Stimulated activated CD4-positive, alpha-beta T cell treated with anti-CD3 and anti-CD28 coated beads, TNF-alpha, amount 100 ng/mL, for 4 hours (primary cell): ENCODE results near the gene COL1A2.

Experiments
- DNase-seq, 3 experiments: peaks; one replicate each; pipeline ENCODE4 v3.0.0-alpha.2; 2020; ENCODE audit warnings: low read depth in 3 of 3

The COL1A2 gene

GRCh38 chr7:94434042-94434441, 39.3 kb downstream of the COL1A2 start:
- no peak for DNase-seq

DNA sequence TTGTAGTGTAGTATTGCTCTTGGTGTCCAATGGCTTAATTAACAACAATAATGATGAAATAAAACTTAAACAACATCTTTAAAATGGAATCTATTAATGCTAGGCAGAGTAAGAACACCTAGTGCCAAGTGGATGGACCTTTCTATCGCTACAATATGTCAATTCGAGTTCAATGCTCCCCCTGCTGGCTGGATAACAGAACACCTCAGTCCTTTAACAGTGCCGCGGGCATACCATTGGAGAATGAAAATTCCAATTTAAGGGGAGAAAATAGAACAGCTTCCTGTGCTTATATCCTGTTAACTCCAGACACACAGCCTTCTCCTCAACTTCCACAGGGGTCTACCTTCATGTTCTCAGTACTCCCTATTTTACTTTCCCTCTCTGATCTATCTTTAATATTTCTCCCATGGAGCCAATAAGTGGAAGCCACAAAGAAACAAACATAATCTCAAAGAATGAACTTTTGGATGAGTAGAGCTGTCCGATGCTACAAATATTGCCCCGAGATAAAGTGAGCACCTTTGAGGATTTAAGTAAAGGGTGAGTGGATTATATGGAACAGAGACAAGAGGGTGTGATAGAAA, 41.4 kb downstream of the COL1A2 start:
- DNase-seq: peak in 2 of 3 experiments; percentile 5 to 29

DNA sequence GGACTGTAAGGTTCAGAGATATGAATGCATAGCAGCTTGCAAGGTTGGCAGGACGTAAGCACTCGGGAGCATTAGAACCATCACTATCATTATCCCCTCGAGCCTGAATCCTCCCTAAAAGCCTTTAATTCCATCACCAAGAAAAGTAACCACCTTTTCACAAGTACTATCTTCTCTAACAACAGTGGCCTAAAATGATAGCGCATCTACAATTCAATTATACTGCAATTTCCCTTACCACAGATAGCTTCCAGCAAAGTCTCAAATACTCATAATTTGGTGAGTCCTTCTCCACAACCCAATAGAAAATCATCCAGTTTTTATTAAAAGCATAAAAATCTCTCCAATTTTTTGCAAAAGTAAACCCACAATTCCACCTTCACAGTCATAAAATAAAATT, 42.0 kb downstream of the COL1A2 start:
- no peak for DNase-seq

- DNase-seq: no peak
Observed at GRCh38 chr7:94439893-94440381, 45.2 kb downstream of the COL1A2 start.

DNA sequence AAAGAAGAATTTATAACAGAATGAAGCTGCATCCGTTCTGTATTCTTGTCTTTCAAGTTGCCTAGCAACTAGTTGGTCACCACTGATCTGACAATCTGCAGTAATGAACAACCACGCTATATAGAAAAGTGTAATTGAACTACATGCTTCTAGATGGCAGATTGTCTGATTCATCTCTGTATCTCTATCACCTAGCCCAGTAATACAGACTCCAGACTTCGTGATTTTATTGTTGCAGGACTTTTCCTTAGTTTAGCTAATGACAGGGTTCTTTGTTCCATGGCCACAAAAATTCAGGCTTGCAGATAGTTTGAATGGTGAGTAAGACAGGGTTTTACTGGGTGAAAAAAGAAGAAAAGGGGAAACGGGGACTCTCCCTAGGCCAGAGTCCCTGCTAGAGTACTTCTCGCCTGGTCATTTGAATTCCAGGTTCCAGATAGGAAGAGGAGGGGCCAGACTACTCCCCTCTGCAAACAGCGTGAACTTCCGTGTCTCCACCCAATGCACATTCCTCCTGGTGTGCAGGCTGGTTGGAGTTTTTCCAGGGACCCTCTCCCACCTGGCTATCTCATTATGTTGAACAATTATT, 45.9 kb downstream of the COL1A2 start:
- no peak for DNase-seq

GRCh38 chr7:94441138-94441537, 46.4 kb downstream of the COL1A2 start:
- no peak for DNase-seq

DNA sequence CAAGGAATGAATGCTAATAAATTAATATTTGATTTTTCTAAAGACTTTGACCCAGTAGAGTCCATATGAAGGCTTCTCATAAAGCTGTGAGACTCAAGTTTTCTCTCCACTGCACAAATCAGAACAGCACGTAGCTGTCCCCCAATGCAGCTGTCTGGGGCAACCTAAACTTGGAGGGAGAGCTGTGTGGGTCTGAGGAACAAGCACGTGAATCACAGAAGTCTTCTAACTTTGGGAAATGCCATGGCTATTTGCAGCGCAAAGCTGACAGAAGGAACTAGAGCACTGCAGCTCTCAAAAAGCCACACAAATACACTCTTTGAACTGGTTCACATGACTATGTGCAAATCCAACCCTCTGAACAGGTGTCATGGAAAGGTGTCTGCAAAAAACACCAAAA, 47.9 kb downstream of the COL1A2 start:
- DNase-seq: no peak

- no peak for DNase-seq
Observed at GRCh38 chr7:94444813-94445212, 50.1 kb downstream of the COL1A2 start.

GRCh38 chr7:94445696-94446194, 51.0 kb downstream of the COL1A2 start:
- no peak for DNase-seq

DNA sequence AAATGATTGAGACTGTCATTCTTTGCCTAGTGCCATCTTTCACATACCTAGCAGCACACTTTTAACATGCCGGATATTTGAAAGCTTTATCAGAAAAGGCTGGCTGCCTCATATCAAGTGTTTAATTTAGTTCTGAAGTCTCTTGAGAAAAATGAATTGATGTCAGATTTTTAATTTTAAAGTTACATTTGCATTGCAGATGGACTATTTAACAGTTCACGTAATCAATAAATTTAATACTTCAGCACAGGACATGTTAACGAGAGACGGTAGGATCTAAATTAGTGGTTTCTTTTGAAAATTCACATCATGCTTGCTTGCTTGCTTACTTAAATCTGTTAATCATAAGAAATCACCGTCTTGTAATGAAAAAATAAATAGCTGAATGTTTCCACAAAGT, 51.6 kb downstream of the COL1A2 start:
- DNase-seq: no peak

- no peak for DNase-seq
Observed at GRCh38 chr7:94449151-94449725, 54.5 kb downstream of the COL1A2 start.

DNA sequence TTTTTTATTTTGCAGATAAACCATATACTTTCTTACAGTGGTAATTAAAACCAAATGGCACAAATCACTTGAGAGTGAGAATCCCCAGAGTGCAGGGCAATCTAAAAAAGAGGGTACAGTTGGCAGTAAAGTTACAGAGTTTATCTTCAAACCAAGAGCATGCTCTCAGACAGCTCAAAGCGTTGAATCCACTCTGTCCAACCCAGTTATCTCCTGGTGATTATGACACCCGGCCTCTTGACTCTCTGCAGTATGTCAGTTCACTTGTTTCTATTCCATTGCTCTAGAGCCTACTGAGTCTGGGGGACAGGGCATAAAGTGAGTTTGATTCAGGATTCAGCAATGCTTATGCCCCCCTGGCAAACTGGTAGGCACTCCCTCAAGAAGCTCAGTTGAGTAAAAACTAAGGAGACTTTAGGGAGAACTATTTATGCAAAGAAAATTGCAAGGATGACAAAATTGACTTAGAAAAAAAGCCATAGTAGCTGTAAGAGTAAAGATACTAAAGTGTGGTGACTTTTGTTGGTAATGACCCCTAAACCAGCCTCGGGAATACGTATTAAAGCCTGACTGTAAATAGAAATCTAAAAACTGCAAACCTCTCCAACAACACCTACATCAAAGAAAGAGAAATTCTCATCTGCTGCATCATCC, 55.5 kb downstream of the COL1A2 start:
- no peak for DNase-seq

- no peak for DNase-seq
Observed at GRCh38 chr7:94451187-94451586, 56.5 kb downstream of the COL1A2 start.

GRCh38 chr7:94452239-94452638, 57.5 kb downstream of the COL1A2 start:
- no peak for DNase-seq

GRCh38 chr7:94453898-94454297, 59.2 kb downstream of the COL1A2 start:
- no peak for DNase-seq

GRCh38 chr7:94458041-94458440, 63.3 kb downstream of the COL1A2 start:
- no peak for DNase-seq

- no peak for DNase-seq
Observed at GRCh38 chr7:94466516-94466915, 71.8 kb downstream of the COL1A2 start.

DNA sequence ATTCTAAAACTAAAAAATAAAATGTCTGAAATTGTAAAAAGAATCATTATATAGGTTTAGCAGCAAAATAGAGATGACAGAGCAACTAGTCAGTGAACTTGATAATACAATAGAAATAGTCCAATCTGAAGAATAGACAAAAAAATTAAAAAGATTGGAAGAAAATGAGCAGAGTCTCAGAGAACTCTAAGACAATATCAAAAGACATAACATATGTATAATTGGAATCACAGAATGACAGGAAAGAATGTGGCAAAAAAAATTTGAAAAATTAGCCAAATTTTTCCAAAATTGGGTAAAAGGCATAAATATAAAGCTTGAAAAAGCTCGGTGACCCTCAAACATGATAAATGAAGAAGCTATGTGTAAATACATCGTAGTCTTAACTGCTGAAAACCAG, 76.9 kb downstream of the COL1A2 start:
- DNase-seq: no peak

GRCh38 chr7:94472608-94473007, 77.9 kb downstream of the COL1A2 start:
- DNase-seq: no peak

DNA sequence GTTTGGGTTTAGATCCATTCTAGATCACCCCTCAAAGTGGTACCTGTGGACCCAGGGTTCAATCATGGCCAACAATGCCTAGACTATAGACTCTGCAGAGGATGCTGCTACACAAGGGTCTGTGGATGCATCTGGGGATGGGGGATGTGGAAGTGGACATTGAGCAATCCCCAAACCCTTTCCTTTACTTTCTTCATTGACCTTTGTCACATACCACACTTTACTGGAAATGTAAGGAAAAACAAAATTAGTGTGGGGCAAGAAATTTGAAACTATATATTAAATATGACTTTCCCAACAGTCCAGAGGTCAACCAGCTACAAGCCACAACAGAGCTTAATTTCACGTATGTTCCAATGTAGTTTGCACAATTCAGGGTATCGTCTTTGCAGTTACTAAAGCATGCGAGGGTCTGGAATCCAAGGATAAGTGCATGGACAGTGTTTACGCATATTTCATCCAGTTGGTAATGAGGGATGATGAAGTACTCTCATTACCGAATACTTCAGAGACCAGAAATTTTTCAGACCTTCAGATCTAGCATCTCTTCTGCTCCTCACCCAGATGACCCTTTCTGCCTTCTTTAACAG, 81.7 kb downstream of the COL1A2 start:
- DNase-seq: no peak

- no peak for DNase-seq
Observed at GRCh38 chr7:94477878-94478277, 83.2 kb downstream of the COL1A2 start.

DNA sequence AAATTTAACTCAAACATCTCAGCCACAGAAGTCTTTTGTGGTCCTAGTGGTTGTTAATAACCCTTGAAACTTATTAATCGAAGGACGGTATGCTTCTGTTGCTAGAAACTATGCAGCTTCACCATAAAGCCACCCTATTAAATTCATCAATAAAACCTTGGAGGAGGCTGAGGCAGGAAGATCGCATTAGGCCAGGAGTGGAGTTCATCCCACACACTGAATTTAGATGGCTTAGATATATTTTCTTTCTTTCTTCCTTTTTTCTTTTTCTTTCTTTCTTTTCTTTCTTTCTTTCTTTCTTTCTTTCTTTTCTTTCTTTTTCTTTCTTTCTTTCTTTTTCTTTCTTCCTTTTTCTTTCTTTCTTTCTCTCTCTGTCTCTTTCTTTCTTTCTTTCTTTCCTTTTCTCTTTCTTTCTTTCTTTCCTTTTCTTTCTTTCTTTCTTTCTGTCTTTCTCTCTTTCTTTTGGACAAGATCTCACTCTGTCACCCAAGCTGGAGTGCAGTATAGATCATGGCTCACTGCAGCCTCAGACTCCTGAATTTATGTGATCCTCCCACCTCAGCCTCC, 84.0 kb downstream of the COL1A2 start:
- no peak for DNase-seq
